ENCODE results near the gene DMD. TPM values are rescaled to one million over a fixed set of nuclear protein-coding genes. Genes with fewer than 3 reads are reported as not detected.
"Not testable (repeated sequence)": the region's sequence is repeated elsewhere in the genome, so short reads cannot be mapped to it uniquely, and the experiment has no call there.

DMD gene
- total RNA-seq, 2 donors from 2014 or later, result 2.8 to 3.4 TPM

DNA sequence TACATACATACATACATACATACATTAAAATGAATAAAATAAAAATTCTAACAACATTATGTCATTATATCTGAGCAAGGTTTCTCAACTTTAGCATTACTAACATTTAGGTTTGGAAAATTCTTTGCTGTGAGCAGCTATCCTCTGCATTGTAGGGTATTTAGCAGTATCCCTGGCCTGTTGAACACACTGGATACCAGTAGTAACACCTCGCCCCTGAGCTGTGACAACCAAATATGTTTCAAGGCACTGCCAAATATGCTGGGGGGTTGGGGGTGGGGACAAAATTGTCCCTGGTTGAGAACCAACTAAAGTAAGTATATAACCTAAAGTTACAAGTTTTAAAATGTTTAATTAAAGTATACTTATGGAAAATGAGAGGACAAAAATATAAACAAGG, 1278.6 kb downstream of the DMD start:
- DNase-seq (ENCODE audit: low spot score) (no peak), ATAC-seq (no peak)
- no peaks in the 10 kb centered on the region for H3K4me1 Mint-ChIP-seq (ENCODE audit: low read depth in 2 of 2)
- no peak overlapping the region for H3K4me3 Mint-ChIP-seq
- H3K9me3 Mint-ChIP-seq, result peaks cover 3% of the 10 kb centered on the region
- no peaks in the 10 kb centered on the region for H3K36me3 Mint-ChIP-seq
- H3K27me3 Mint-ChIP-seq, result no peaks in the 10 kb centered on the region
- no peak overlapping the region for H3K27ac Mint-ChIP-seq

DNA sequence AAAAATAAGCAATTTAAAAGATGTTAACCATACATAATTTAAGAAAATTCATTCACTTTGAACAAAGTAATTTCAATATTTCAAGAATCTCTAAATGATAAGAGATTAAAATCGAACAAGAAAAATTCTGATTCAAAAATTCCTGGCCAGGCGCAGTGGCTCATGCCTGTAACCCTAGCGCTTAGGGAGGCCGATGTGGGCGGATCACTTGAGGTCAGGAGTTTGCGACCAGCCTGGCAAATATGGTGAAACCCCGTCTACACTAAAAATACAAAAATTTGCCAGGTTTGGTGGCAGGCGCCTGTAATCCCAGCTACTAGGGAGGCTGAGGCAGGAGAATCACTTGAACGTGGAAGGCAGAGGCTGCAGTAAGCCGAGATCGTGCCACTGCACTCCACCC, 1279.0 kb downstream of the DMD start:
- ATAC-seq; H3K4me3 Mint-ChIP-seq; DNase-seq (ENCODE audit: low spot score); H3K36me3 Mint-ChIP-seq; H3K9me3 Mint-ChIP-seq; H3K27ac Mint-ChIP-seq; H3K4me1 Mint-ChIP-seq (ENCODE audit: low read depth in 2 of 2); H3K27me3 Mint-ChIP-seq: not testable (repeated sequence)

DNA sequence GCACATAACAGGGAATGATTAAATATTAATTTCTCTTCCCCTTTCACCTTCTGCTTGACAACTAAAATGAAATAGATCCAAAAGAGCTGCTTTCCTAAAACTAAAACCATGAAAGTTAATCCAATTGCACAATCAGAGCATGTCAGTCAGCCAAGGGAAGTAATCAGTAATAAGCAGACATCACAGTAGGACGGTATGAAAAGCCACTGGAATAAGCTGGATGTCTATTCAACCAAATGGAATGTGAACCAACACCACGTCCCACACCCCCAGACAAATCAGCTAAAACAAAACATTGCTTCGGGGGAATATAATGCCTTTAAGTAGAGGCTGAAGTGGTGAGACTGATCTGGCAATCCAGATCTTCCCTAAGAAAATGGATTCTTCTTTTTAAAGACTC, 1280.1 kb downstream of the DMD start:
- Mint-ChIP-seq H3K4me1 (ENCODE audit: low read depth in 2 of 2) (no peaks in the 10 kb centered on the region), H3K9me3 (peaks cover 3% of the 10 kb centered on the region), H3K27me3 (no peaks in the 10 kb centered on the region), H3K27ac (no peak overlapping the region), H3K4me3 (no peak overlapping the region), H3K36me3 (no peaks in the 10 kb centered on the region)
- no peak for ATAC-seq
- DNase-seq (ENCODE audit: low spot score), result no peak

DNA sequence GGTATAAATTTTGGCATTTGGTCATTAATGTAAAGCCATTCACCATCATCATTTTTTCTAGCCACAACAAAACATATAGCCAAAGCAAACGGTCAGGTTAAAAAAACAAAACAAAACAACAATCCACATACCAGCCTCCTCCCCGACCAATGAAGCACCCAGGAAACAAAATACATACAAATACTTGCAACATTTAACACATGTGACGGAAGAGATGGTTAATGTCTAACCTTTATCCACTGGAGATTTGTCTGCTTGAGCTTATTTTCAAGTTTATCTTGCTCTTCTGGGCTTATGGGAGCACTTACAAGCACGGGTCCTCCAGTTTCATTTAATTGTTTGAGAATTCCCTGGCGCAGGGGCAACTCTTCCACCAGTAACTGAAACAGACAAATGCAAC, 1282.0 kb downstream of the DMD start:
- no peak for ATAC-seq
- no peak overlapping the region for H3K27ac Mint-ChIP-seq
- no peaks in the 10 kb centered on the region for H3K36me3 Mint-ChIP-seq
- peaks cover 7% of the 10 kb centered on the region for H3K9me3 Mint-ChIP-seq
- no peak for DNase-seq (ENCODE audit: low spot score)
- H3K4me1 Mint-ChIP-seq (ENCODE audit: low read depth in 2 of 2), result no peaks in the 10 kb centered on the region
- H3K4me3 Mint-ChIP-seq, result no peak overlapping the region
- H3K27me3 Mint-ChIP-seq, result no peaks in the 10 kb centered on the region

DNA sequence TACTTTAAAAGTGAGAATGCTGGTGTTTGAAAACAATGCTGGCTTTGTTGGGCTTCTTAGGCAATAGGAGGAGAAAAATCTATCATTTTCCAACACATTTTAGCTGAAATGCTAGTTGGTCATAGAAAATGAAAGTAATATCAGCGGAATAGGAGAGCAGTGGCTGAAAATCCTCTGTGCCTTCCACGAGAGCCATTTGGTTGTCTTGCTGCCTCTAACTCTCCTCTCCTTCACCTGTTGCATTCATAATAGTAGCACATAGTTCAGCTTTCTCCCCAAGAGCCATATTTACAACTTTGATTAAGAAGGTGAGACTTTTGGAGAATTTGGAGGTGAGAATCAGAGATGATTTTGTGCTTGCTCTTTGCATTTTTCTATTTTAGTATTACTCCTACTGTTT, 1290.1 kb downstream of the DMD start:
- DNase-seq (ENCODE audit: low spot score) (no peak), ATAC-seq (no peak)
- H3K27ac Mint-ChIP-seq, result no peak overlapping the region
- peaks cover 10% of the 10 kb centered on the region for H3K9me3 Mint-ChIP-seq
- no peak overlapping the region for H3K4me3 Mint-ChIP-seq
- H3K4me1 Mint-ChIP-seq (ENCODE audit: low read depth in 2 of 2), result no peaks in the 10 kb centered on the region
- no peaks in the 10 kb centered on the region for H3K36me3 Mint-ChIP-seq
- H3K27me3 Mint-ChIP-seq, result no peaks in the 10 kb centered on the region

DNA sequence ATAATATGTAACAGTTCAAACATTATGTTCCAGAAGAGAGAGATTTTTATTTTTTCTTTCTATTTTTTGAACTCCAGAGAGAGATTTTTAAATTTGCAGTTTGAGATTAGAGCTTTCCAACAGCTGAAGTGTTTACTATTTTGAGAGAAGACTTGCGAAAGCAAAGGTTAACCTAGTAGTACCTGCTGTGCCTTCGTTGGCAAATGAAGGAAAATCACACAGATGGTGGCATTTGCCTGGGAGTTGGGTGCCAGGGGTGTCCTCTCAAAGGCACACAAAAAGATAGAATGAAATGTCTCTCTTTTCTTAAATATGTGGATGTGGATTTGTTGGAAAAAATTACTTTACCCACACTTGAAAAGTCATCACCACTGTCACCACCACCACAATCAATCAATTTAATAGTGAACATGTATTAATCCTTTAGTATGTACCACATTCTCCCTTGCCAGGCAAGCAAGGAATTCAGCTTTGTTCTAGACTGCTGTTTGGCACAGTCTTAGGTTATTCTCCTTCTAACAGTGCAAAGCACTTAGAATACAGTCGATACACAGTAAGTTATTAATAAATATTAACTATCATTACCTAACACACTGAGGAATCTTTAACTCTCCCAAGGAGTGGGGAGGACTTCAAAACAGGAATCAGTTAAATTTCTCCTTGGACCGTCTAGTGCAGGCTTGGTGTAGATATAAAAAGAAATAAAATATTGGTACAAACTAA, 1301.3 kb downstream of the DMD start:
- Mint-ChIP-seq H3K9me3 (peaks cover 16% of the 10 kb centered on the region), H3K36me3 (peaks cover 8% of the 10 kb centered on the region), H3K27ac (no peak overlapping the region), H3K4me3 (no peak overlapping the region), H3K4me1 (ENCODE audit: low read depth in 2 of 2) (no peaks in the 10 kb centered on the region), H3K27me3 (no peaks in the 10 kb centered on the region)
- ATAC-seq (no peak), DNase-seq (ENCODE audit: low spot score) (no peak)

DNA sequence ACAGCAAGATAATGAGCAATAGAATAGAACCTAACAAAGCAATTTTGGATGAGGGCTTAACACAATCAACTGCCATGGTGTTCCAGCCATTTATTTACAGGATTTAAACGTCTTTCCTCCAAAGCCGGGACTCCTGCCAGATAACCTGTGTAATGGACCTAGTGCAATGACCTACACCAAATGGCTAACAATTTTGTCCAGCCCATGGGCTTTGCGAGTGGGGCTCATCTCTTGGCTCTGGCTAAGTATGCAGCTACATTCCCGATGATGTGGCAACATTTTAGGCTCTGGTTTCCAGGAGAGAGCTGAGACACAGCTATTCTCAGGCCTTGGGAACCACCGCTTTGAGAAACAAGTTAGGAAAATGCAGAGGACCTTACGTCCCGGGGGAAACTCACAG, 1317.2 kb downstream of the DMD start:
- Mint-ChIP-seq H3K9me3 (no peaks in the 10 kb centered on the region), H3K27ac (no peak overlapping the region), H3K4me1 (ENCODE audit: low read depth in 2 of 2) (no peaks in the 10 kb centered on the region), H3K27me3 (no peaks in the 10 kb centered on the region), H3K4me3 (no peak overlapping the region), H3K36me3 (no peaks in the 10 kb centered on the region)
- ATAC-seq (no peak), DNase-seq (ENCODE audit: low spot score) (no peak)

DNA sequence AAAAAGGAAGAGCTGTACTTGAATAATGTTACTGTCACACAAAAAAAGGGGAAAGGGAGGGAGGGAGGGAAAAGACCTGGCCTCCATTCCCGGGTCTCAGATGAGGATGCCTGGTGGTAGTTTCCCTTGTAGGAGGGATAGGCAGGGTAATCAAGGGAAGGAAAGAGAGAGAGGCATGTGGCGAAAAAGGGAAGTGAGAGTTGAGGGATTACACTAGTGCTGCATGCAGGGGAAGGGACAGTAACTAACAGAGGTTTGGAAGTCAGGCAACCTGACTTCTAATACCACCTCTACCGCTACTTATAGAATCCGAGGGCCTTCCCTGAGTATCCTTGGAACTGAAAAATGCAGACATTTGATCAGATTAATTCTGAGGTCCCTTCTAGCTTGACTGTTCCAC, 1317.8 kb downstream of the DMD start:
- no peak overlapping the region for H3K4me3 Mint-ChIP-seq
- no peak for ATAC-seq
- no peak for DNase-seq (ENCODE audit: low spot score)
- no peaks in the 10 kb centered on the region for H3K27me3 Mint-ChIP-seq
- H3K36me3 Mint-ChIP-seq, result no peaks in the 10 kb centered on the region
- H3K9me3 Mint-ChIP-seq, result no peaks in the 10 kb centered on the region
- H3K4me1 Mint-ChIP-seq (ENCODE audit: low read depth in 2 of 2), result no peaks in the 10 kb centered on the region
- H3K27ac Mint-ChIP-seq, result no peak overlapping the region

DNA sequence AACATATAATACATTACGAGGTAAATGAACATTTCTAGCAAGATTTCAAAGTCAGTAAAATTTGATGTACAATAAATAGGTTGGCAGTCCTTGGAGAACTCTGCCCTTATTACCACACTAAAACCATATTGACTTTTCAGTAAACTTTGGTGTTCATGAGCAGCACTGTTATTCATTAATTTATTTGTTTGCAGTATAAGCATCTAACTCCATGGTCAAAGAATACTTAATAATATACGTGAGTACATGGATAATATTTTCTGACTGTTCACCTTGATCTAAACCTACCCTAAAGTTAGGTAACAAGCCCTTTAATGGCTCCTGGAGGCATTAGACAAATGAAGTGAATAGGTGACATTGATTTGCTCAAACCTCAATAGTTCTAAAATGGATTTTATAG, 1322.3 kb downstream of the DMD start:
- Mint-ChIP-seq H3K27me3 (no peaks in the 10 kb centered on the region), H3K4me1 (ENCODE audit: low read depth in 2 of 2) (no peaks in the 10 kb centered on the region)

DNA sequence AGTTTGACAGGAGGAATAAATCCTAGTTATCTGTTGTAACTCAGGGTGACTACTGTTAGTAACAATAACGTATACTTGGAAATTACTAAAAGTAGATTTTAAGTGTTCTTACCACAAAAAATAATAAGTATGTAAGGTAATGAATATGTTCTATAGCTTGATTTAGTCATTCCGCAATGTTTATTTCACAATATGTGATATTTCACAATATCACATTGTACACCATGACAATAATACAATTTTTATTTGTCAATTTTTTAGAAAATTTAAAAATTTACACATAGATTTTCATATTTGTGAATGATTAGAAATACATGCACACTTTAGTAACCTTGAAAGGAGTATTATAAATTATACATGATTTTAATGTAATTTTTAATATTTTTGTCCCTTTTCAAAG, 1326.8 kb downstream of the DMD start:
- no peak overlapping the region for H3K4me3 Mint-ChIP-seq
- no peaks in the 10 kb centered on the region for H3K36me3 Mint-ChIP-seq
- no peak for ATAC-seq

More for the DNA sequence above, 1322.3 kb downstream of the DMD start:
- no peak overlapping the region for H3K4me3 Mint-ChIP-seq
- ATAC-seq, result no peak
- no peak overlapping the region for H3K27ac Mint-ChIP-seq
- H3K36me3 Mint-ChIP-seq, result no peaks in the 10 kb centered on the region
- no peaks in the 10 kb centered on the region for H3K9me3 Mint-ChIP-seq
- DNase-seq (ENCODE audit: low spot score), result no peak

DNA sequence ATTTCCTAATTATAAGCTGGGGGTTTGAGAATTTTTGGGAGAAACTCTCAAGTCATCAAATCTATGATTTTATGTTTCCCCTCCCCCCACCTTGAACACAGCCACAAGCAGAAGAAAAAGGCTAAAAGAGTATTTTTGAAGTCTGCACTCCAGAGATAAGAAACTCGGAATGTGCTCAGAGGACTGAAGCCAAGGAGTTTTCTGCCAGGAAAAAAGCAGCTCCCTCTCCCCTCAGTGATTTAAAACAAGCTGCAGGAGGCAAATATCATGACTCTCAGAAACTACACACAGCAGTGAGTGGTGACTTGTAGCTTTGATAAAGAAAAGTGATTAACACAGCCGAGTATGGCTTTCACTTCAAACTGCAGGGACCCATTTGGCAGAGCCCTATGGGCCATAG, 1339.3 kb downstream of the DMD start:
- Mint-ChIP-seq H3K36me3 (no peaks in the 10 kb centered on the region), H3K4me1 (ENCODE audit: low read depth in 2 of 2) (no peaks in the 10 kb centered on the region)
- no peak for ATAC-seq

More for the DNA sequence above, 1326.8 kb downstream of the DMD start:
- Mint-ChIP-seq H3K27me3 (no peaks in the 10 kb centered on the region), H3K9me3 (no peaks in the 10 kb centered on the region), H3K4me1 (ENCODE audit: low read depth in 2 of 2) (no peaks in the 10 kb centered on the region), H3K27ac (no peak overlapping the region)
- DNase-seq (ENCODE audit: low spot score), result no peak

DNA sequence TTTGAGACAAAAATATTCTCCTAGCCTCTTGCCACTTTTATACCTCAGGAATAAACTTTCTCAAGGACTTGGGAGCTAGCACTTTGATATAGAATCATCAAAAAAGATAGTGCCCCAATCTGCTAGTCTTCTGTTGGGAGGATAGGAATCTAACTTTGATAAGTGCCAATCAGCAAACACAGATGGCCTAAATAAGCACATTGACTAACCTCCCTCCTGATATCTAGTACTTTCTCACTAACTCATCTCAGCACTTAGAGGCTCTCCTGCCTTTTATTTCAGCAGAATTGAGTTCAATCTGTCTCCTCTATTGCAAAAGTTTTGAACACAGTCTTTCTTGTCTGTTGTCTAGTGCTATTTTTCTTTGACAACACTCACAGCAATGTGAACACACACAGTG, 1341.1 kb downstream of the DMD start:
- DNase-seq (ENCODE audit: low spot score) (no peak), ATAC-seq (no peak)
- Mint-ChIP-seq H3K27me3 (no peaks in the 10 kb centered on the region), H3K9me3 (peaks cover 3% of the 10 kb centered on the region), H3K4me3 (no peak overlapping the region), H3K27ac (no peak overlapping the region), H3K36me3 (no peaks in the 10 kb centered on the region), H3K4me1 (ENCODE audit: low read depth in 2 of 2) (no peaks in the 10 kb centered on the region)

More for the DNA sequence above, 1339.3 kb downstream of the DMD start:
- H3K4me3 Mint-ChIP-seq, result no peak overlapping the region
- H3K27ac Mint-ChIP-seq, result no peak overlapping the region
- peaks cover 3% of the 10 kb centered on the region for H3K9me3 Mint-ChIP-seq
- no peak for DNase-seq (ENCODE audit: low spot score)
- H3K27me3 Mint-ChIP-seq, result no peaks in the 10 kb centered on the region

DNA sequence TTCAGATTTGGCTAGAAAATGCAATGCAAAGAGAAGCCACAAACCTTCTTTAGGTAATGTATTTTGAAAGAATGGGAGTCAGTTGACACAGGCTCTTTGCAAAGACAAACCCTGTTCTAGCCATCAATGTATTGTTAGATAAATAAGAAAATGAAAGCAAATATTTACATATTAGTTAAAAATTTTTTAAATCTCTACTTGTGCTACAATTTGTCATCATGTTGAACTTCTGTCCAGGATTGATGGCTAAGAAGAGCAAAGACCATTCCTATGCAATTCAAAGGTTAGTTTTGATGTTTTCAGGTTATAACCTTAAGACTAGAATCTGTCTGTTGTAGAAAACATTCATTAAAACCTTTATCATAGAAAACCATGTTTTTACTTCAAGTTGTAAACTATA, 1350.7 kb downstream of the DMD start:
- DNase-seq (ENCODE audit: low spot score), result no peak
- H3K36me3 Mint-ChIP-seq, result no peaks in the 10 kb centered on the region
- no peaks in the 10 kb centered on the region for H3K9me3 Mint-ChIP-seq
- no peak for ATAC-seq
- H3K4me3 Mint-ChIP-seq, result no peak overlapping the region
- H3K4me1 Mint-ChIP-seq (ENCODE audit: low read depth in 2 of 2), result no peaks in the 10 kb centered on the region
- no peak overlapping the region for H3K27ac Mint-ChIP-seq
- H3K27me3 Mint-ChIP-seq, result no peaks in the 10 kb centered on the region

DNA sequence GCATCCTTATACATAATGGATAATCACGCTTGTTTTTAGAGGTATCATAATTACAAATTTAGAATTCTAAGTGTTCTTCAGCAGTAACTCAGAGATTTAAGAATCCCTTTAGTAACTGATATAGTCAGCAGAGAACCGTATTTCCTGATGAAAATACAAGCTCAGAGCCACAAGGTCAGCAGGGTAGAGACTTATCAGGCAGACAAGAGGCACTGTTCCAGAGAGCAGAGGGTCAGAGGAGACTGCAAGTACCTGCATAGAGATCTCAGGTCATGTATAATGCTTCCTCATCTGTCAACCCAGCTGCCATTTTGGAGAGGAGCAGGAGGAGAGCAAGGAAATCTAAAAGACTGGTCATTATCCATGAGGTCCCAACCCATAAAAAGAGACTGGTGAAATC, 1352.4 kb downstream of the DMD start:
- ATAC-seq (no peak), DNase-seq (ENCODE audit: low spot score) (no peak)
- Mint-ChIP-seq H3K4me3 (no peak overlapping the region), H3K9me3 (no peaks in the 10 kb centered on the region), H3K27ac (no peak overlapping the region), H3K27me3 (no peaks in the 10 kb centered on the region), H3K36me3 (no peaks in the 10 kb centered on the region), H3K4me1 (ENCODE audit: low read depth in 2 of 2) (no peaks in the 10 kb centered on the region)

DNA sequence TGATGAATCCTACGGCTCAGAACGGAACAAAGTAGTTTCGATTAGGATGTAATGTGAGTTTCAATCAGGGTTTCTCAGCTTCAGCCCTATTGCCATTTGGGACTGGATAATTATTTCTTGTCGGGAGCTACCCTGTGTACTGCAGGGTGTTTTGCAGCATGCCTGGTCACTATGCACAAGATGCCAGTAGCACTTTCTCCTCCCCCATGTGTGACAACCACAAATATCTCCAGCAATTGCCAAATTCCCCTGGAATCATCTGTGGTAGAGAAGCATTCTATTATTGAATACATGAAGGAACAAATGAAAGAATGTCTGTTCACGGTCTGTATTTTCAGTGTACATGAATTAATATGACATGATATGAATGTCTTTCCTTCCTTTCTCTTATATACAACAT, 1356.6 kb downstream of the DMD start:
- ATAC-seq, result no peak
- Mint-ChIP-seq H3K4me1 (ENCODE audit: low read depth in 2 of 2) (no peaks in the 10 kb centered on the region), H3K9me3 (no peaks in the 10 kb centered on the region), H3K27ac (no peak overlapping the region), H3K27me3 (no peaks in the 10 kb centered on the region), H3K36me3 (no peaks in the 10 kb centered on the region), H3K4me3 (no peak overlapping the region)
- no peak for DNase-seq (ENCODE audit: low spot score)
